Liver (tissue), 9 donors: ENCODE results near the gene DIAPH2. TPM values are rescaled to one million over a fixed set of nuclear protein-coding genes. Genes with fewer than 3 reads are reported as not detected.

Source experiments
- DNase-seq: peaks from one replicate; pipeline ENCODE4 v3.0.0-alpha.2; 2017; ENCODE audit warnings: low spot score
- H3K27ac ChIP-seq, 2 donors: one replicate each; pipeline ENCODE4 v1.7.0; 2013; ENCODE audit warnings: inconsistent platforms in 2 of 2, low read length in 2 of 2, control low read depth in 1 of 2, low read depth in 1 of 2, mild to moderate bottlenecking in 1 of 2
- H3K27me3 ChIP-seq, 4 donors: one replicate each; pipeline versions ENCODE4 v1.6.1 to v1.7.0; 2013; ENCODE audit warnings: low read length in 3 of 4, inconsistent platforms in 1 of 4, mild to moderate bottlenecking in 1 of 4, moderate library complexity in 1 of 4; ENCODE audit not compliant: control insufficient read depth in 4 of 4, insufficient read depth in 4 of 4
- H3K36me3 ChIP-seq, 4 donors: one replicate each; pipeline versions ENCODE4 v1.6.1 to v1.7.0; 2013; ENCODE audit warnings: low read length in 3 of 4, mild to moderate bottlenecking in 3 of 4, low read depth in 1 of 4, moderate library complexity in 1 of 4; ENCODE audit not compliant: control insufficient read depth in 4 of 4, insufficient read depth in 3 of 4
- H3K4me1 ChIP-seq, 4 donors: one replicate each; pipeline versions ENCODE4 v1.6.1 to v1.7.0; 2013; ENCODE audit warnings: low read length in 3 of 4, mild to moderate bottlenecking in 3 of 4, moderate library complexity in 1 of 4; ENCODE audit not compliant: control insufficient read depth in 4 of 4, insufficient read depth in 4 of 4
- H3K4me3 ChIP-seq, 3 donors: one replicate each; pipeline versions ENCODE4 v1.6.1 to v1.7.0; 2013; ENCODE audit warnings: low read length in 3 of 3, control low read depth in 1 of 3, low read depth in 1 of 3, mild to moderate bottlenecking in 1 of 3
- H3K9ac ChIP-seq, 2 donors: one replicate each; pipeline ENCODE4 v1.7.0; 2013; ENCODE audit warnings: low read length in 2 of 2, mild to moderate bottlenecking in 2 of 2, moderate library complexity in 2 of 2, control low read depth in 1 of 2, low read depth in 1 of 2
- H3K9me3 ChIP-seq, 4 donors: one replicate each; pipeline versions ENCODE4 v1.6.1 to v1.7.0; 2013; ENCODE audit warnings: low read length in 3 of 4; ENCODE audit not compliant: control insufficient read depth in 4 of 4
- CTCF ChIP-seq: fragments of 150-350 bp; IDR thresholded peaks from 2 replicates; pipeline ENCODE4 v1.5.1; 2017; ENCODE audit warnings: improper control_type of control experiment, low read depth, low read length; ENCODE audit not compliant: missing input control
- EGR1 ChIP-seq, 2 donors: IDR thresholded peaks; 2 replicates each; pipeline ENCODE4 v1.6.1; 2016 to 2018; ENCODE audit warnings: antibody characterized with exemption in 2 of 2, low read depth in 2 of 2
- FOXA2 ChIP-seq: IDR thresholded peaks from 2 replicates; pipeline ENCODE4 v1.6.1; 2016; ENCODE audit warnings: antibody characterized with exemption
- GABPA ChIP-seq, 2 donors: IDR thresholded peaks in 1 of 2; conservative IDR thresholded peaks in 1 of 2; 2 replicates each; pipeline ENCODE4 v1.6.1; 2016; ENCODE audit warnings: antibody characterized with exemption in 2 of 2, mild to moderate bottlenecking in 1 of 2, moderate library complexity in 1 of 2
- JUND ChIP-seq, 2 donors: IDR thresholded peaks; 2 replicates each; pipeline ENCODE4 v1.6.1; 2016; ENCODE audit warnings: antibody characterized with exemption in 2 of 2
- NR2F2 ChIP-seq: IDR thresholded peaks from 2 replicates; pipeline ENCODE4 v1.6.1; 2016; ENCODE audit warnings: antibody characterized with exemption
- RAD21 ChIP-seq, 2 donors: IDR thresholded peaks; 2 replicates each; pipeline ENCODE4 v1.6.1; 2016; ENCODE audit warnings: antibody characterized with exemption in 2 of 2, mild to moderate bottlenecking in 2 of 2
- RXRA ChIP-seq, 2 donors: IDR thresholded peaks; 2 replicates each; pipeline ENCODE4 v1.6.1; 2017 to 2018; ENCODE audit warnings: antibody characterized with exemption in 2 of 2, mild to moderate bottlenecking in 1 of 2
- SP1 ChIP-seq: IDR thresholded peaks from 2 replicates; pipeline ENCODE4 v1.6.1; 2018; ENCODE audit warnings: antibody characterized with exemption, mild to moderate bottlenecking
- TAF1 ChIP-seq: conservative IDR thresholded peaks from 2 replicates; pipeline ENCODE4 v1.6.1; 2016; ENCODE audit warnings: antibody characterized with exemption, mild to moderate bottlenecking
- YY1 ChIP-seq: IDR thresholded peaks from 2 replicates; pipeline ENCODE4 v1.6.1; 2016; ENCODE audit warnings: antibody characterized with exemption, mild to moderate bottlenecking
- ZBTB33 ChIP-seq: IDR thresholded peaks from 2 replicates; pipeline ENCODE4 v1.6.1; 2016; ENCODE audit warnings: antibody characterized with exemption
- WGBS: extraction: QIAGEN DNeasy Blood & Tissue Kit; methylation state at CpG from one replicate; pipeline ENCODE4 v1.1.7; 2013; 5-methylcytosine and 5-hydroxymethylcytosine counted together
- polyA plus RNA-seq, 2 donors: library from polyadenylated mRNA; stranded (reverse) in 1 of 2; unstranded in 1 of 2; fragments of 200-250 nt in 1 of 2; fragments of >200 nt in 1 of 2; fragmentation: Nextera tagmentation in 1 of 2; extraction: Ambion mirVana in 1 of 2; gene quantifications; one replicate each; pipeline versions ENCODE4 v1.2.1 to v1.2.3, GENCODE V29; 2013 to 2015
- total RNA-seq, 2 donors: library from RNA; depleted of rRNA; stranded (reverse); fragments of >200 nt; gene quantifications; one replicate each; pipeline ENCODE4 v1.2.3, GENCODE V29; 2014
- TF ChIP-seq, protein P1 (sequence below): IDR thresholded peaks from 2 replicates; pipeline ENCODE4 v1.6.1; 2016; ENCODE audit warnings: antibody characterized with exemption, mild to moderate bottlenecking
- TF ChIP-seq, protein P2 (sequence below): IDR thresholded peaks from 2 replicates; pipeline ENCODE4 v1.6.1; 2016; ENCODE audit warnings: antibody characterized with exemption
- donor health status: healthy.
- donor health status: healthy.
- donor health status: healthy.
- donor health status: healthy.
- donor health status: healthy.

Gene DIAPH2
- total and polyA plus RNA-seq, 4 donors = 2.7 to 16.6 (median 5.3) TPM

GRCh38 chrX:97479106-97479890 is 794.7 kb downstream of the DIAPH2 start:
- H3K27me3 ChIP-seq = no peaks in the 10 kb centered on the region
- DNase-seq = no peak
- 83% methylated on average over 3 of the region's 3 CpGs for WGBS

More at GRCh38 chrX:97479106-97479890, 794.7 kb downstream of the DIAPH2 start:
- TF ChIP-seq JUND (IDR thresholded peaks at IDR 0.05) (no peak), EGR1 (IDR thresholded peaks at IDR 0.05; ENCODE audit: low read depth in 2 of 2) (no peak), SP1 (no peak), ZBTB33 (no peak), FOXA2 (no peak), NR2F2 (no peak), CTCF (no peak), TAF1 (no peak), RXRA (IDR thresholded peaks at IDR 0.05) (no peak), YY1 (no peak), GABPA (IDR thresholded peaks at IDR 0.05 in 1 of 2, conservative IDR thresholded peaks at IDR 0.05 in 1 of 2) (no peak), RAD21 (IDR thresholded peaks at IDR 0.05) (no peak)
- TF ChIP-seq, protein P1, sequence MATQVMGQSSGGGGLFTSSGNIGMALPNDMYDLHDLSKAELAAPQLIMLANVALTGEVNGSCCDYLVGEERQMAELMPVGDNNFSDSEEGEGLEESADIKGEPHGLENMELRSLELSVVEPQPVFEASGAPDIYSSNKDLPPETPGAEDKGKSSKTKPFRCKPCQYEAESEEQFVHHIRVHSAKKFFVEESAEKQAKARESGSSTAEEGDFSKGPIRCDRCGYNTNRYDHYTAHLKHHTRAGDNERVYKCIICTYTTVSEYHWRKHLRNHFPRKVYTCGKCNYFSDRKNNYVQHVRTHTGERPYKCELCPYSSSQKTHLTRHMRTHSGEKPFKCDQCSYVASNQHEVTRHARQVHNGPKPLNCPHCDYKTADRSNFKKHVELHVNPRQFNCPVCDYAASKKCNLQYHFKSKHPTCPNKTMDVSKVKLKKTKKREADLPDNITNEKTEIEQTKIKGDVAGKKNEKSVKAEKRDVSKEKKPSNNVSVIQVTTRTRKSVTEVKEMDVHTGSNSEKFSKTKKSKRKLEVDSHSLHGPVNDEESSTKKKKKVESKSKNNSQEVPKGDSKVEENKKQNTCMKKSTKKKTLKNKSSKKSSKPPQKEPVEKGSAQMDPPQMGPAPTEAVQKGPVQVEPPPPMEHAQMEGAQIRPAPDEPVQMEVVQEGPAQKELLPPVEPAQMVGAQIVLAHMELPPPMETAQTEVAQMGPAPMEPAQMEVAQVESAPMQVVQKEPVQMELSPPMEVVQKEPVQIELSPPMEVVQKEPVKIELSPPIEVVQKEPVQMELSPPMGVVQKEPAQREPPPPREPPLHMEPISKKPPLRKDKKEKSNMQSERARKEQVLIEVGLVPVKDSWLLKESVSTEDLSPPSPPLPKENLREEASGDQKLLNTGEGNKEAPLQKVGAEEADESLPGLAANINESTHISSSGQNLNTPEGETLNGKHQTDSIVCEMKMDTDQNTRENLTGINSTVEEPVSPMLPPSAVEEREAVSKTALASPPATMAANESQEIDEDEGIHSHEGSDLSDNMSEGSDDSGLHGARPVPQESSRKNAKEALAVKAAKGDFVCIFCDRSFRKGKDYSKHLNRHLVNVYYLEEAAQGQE = no peak
- TF ChIP-seq, protein P2, sequence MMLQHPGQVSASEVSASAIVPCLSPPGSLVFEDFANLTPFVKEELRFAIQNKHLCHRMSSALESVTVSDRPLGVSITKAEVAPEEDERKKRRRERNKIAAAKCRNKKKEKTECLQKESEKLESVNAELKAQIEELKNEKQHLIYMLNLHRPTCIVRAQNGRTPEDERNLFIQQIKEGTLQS = no peak
- H3K9me3 ChIP-seq = no peaks in the 10 kb centered on the region
- no peak overlapping the region for H3K27ac ChIP-seq
- no peaks in the 10 kb centered on the region for H3K4me1 ChIP-seq
- no peak overlapping the region for H3K9ac ChIP-seq
- H3K36me3 ChIP-seq = no peaks in the 10 kb centered on the region
- no peak overlapping the region for H3K4me3 ChIP-seq
